Ovary (tissue), 3 donors: Measurements from ENCODE around the gene B3GALNT1.

Source experiments
- EP300 ChIP-seq: sonication (generic); formaldehyde crosslinking; IDR thresholded peaks from one replicate; pipeline ENCODE4 v1.6.1; 2017; ENCODE audit warnings: antibody characterized with exemption
- TF ChIP-seq, protein P1 (sequence below), 3 donors: fragments of 450-650 bp in 2 of 3; fragments of 200-600 bp in 1 of 3; IDR thresholded peaks; one replicate each; pipeline versions ENCODE4 v1.5.1 to v1.8.0; 2016 to 2022; ENCODE audit warnings: antibody characterized with exemption in 3 of 3, mild to moderate bottlenecking in 1 of 3
- donor health status: DM: no; HTN: no; CAD: no.

DNA sequence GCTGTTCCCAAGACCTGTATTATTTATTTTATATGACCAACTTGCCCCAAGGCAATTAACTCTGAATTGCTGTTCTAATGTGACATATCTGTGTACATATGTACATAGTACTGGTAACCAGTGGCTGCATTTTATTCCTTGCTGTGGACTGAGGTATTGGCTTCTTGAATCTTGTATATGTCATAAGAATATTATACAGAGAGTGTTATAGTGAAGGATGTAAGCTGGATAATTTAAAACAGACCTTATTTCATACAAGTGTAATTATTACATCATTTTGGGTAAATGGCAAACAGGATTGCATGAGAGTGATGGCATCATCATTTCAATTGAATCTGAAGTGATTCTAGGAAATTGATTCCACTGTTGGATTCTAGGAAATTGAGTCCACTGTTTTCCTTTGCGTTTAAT, 32.9 kb downstream of the B3GALNT1 start:
- TF ChIP-seq, protein P1, sequence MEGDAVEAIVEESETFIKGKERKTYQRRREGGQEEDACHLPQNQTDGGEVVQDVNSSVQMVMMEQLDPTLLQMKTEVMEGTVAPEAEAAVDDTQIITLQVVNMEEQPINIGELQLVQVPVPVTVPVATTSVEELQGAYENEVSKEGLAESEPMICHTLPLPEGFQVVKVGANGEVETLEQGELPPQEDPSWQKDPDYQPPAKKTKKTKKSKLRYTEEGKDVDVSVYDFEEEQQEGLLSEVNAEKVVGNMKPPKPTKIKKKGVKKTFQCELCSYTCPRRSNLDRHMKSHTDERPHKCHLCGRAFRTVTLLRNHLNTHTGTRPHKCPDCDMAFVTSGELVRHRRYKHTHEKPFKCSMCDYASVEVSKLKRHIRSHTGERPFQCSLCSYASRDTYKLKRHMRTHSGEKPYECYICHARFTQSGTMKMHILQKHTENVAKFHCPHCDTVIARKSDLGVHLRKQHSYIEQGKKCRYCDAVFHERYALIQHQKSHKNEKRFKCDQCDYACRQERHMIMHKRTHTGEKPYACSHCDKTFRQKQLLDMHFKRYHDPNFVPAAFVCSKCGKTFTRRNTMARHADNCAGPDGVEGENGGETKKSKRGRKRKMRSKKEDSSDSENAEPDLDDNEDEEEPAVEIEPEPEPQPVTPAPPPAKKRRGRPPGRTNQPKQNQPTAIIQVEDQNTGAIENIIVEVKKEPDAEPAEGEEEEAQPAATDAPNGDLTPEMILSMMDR (IDR thresholded peaks at IDR 0.05) = no peak
- TF ChIP-seq EP300 = no peak
